ENCODE measurements around the gene VPS33A. TPM values are rescaled to one million over a fixed set of nuclear protein-coding genes. Genes with fewer than 3 reads are reported as not detected.

VPS33A gene
- total RNA-seq, 2 experiments from 2014 or later = 19.7 to 21.4 TPM

DNA sequence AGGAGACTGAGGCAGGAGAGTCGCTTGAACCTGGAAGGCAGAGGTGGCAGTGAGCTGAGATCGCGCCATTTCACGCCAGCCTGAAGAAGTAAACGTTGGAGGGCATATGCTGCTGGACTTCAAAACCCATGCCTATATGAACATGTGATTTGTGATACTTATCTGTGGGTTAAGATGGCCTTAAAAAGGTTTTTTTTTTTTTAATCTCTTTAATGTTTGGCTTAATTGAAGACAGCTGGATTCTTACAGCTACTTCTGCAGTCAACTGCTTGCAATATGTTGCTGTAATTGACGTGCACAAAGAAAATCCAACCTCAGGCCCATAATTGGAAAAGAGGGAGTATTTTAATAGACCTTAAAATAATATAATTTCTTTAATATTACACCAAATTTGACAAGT is 64.3 kb downstream of the VPS33A start:
- TF ChIP-seq, protein P1, sequence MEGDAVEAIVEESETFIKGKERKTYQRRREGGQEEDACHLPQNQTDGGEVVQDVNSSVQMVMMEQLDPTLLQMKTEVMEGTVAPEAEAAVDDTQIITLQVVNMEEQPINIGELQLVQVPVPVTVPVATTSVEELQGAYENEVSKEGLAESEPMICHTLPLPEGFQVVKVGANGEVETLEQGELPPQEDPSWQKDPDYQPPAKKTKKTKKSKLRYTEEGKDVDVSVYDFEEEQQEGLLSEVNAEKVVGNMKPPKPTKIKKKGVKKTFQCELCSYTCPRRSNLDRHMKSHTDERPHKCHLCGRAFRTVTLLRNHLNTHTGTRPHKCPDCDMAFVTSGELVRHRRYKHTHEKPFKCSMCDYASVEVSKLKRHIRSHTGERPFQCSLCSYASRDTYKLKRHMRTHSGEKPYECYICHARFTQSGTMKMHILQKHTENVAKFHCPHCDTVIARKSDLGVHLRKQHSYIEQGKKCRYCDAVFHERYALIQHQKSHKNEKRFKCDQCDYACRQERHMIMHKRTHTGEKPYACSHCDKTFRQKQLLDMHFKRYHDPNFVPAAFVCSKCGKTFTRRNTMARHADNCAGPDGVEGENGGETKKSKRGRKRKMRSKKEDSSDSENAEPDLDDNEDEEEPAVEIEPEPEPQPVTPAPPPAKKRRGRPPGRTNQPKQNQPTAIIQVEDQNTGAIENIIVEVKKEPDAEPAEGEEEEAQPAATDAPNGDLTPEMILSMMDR (IDR thresholded peaks at IDR 0.05) = no peak
- ChIA-PET POLR2A (interaction anchor here (0.6 kb wide), 1 partner anchor 50 kb away, joined by 3 read pairs; no protein-coding TSS in a partner anchor), CTCF (interaction anchor here (1.2 kb wide), 1 partner anchor 147 kb away, joined by 5 read pairs; no protein-coding TSS in a partner anchor)
- H3K36me3 Mint-ChIP-seq (ENCODE audit: low read depth) = peaks cover 4% of the 10 kb centered on the region
- H3K27ac Mint-ChIP-seq = no peak overlapping the region
- H3K9me3 Mint-ChIP-seq = no peaks in the 10 kb centered on the region
- H3K27me3 Mint-ChIP-seq = peaks cover 21% of the 10 kb centered on the region
- ATAC-seq (no peak), DNase-seq (no peak)
- intact Hi-C loops (cut with micrococcal nuclease) = no loop called here
- no peak overlapping the region for H3K4me3 Mint-ChIP-seq
- peaks cover 18% of the 10 kb centered on the region for H3K4me1 Mint-ChIP-seq (ENCODE audit: low read depth)

DNA sequence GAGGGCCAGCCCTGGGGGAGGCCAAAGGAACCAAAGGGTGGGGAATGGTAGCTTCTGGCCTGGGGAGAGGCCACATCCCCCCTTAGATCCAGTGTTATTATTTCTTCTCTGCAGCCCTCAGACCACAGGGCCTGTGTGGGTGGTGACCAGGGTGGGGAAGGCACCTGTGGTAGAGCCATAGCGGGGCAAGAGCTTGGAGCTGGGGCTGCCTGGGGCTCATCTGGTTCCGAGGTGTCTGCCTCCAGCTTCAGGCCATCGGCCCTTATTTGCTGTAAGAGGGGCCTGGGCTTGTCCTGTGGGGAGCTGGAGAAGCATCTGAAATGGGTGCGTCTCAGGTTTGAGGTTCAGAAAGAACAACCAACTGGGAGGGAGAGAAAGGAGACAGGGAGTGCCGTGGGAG is 64.9 kb downstream of the VPS33A start:
- H3K9me3 Mint-ChIP-seq = no peaks in the 10 kb centered on the region
- H3K4me3 Mint-ChIP-seq = no peak overlapping the region
- H3K27ac Mint-ChIP-seq = no peak overlapping the region
- H3K36me3 Mint-ChIP-seq (ENCODE audit: low read depth) = peaks cover under 1% of the 10 kb centered on the region
- CTCF ChIA-PET = interaction anchor here (1.2 kb wide), 1 partner anchor 147 kb away, joined by 5 read pairs; no protein-coding TSS in a partner anchor
- intact Hi-C loops (cut with micrococcal nuclease) = no loop called here
- peaks cover 24% of the 10 kb centered on the region for H3K27me3 Mint-ChIP-seq
- DNase-seq (no peak), ATAC-seq (no peak)
- POLR2A ChIA-PET = interaction anchor here (0.6 kb wide), 1 partner anchor 50 kb away, joined by 3 read pairs; no protein-coding TSS in a partner anchor
- H3K4me1 Mint-ChIP-seq (ENCODE audit: low read depth) = peaks cover 18% of the 10 kb centered on the region
- TF ChIP-seq, protein P1 (IDR thresholded peaks at IDR 0.05) = no peak

DNA sequence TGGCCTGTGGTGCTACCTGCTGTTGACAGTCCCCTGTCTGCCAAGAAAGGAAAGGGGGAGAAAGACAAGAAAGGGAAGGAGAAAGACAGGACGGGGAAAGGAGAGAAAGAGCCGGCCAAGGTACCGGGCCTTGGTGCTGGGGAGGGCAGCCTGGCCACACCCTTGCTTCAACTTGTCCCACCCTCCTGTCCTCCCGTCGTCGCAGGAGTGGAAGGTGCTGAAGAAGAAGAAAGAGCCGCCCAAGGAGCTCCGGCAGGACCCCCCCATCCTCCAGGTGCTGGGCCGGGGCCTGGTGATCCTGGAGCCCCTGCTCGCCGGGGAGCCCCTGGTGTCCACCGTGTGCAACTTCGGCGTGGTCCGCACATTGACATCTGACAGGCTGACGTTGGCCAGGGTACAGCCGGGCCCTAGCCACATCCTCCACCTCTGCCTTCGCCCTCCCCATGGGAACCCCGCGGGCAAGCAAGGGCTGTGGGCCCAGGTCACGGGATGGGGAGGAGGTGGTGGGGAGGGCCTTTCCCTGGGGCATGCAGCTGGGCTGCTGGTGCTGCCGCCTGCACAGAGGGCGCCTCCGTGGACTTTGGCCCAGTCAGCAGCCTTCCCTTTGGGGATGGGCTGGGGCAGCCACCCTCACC is 65.6 kb downstream of the VPS33A start:
- H3K27me3 Mint-ChIP-seq = peaks cover 24% of the 10 kb centered on the region
- POLR2A ChIA-PET = no interaction called here

DNA sequence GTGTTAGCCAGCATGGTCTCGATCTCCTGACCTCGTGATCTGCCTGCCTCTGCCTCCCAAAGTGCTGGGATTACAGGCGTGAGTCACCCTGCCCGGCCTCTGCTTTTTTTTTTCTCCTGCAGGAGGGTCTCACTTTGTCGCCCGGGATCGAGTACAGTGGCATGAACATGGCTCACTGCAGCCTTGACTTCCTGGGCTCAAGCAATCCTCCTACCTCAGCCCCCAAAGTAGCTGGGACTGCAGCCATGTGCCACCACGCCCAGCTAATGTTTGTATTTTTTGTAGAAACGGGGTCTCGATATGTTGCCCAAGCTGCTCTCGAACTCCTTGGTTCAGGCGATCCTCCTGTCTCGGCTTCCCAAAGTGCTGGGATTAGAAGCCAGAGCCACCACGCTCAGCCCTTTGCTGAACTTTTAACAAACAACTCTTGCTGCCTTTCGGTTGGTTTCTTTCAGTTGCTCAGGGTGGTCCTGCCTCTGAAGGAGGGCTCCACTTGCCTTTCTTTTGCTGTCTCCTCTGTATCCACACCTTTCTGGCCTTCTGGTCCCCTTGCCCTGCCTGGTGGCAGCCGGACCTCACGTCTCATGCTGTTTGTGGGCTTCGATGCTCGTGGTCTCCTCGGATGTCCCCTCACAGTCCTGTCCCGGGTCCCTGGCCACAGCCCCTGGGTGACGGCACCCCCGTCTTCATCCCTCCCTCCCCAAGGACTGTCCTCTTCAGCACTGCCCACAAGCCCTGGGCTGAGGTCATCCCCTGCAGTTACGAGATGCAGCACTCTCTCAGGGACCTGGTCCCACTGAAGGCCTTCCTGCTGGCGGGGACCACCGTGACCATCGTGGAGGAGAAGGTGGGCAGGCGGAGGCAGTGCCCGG is 66.6 kb downstream of the VPS33A start:
- peaks cover 17% of the 10 kb centered on the region for H3K27me3 Mint-ChIP-seq
- no peak for DNase-seq
- TF ChIP-seq, protein P1 (IDR thresholded peaks at IDR 0.05) = no peak
- H3K9me3 Mint-ChIP-seq = no peaks in the 10 kb centered on the region
- intact Hi-C loops (cut with micrococcal nuclease) = loop anchor here (10.0 kb wide), 1 partner anchor 145 kb away; no protein-coding TSS in a partner anchor
- CTCF ChIA-PET = no interaction called here
- peaks cover 14% of the 10 kb centered on the region for H3K4me1 Mint-ChIP-seq (ENCODE audit: low read depth)
- no peak for ATAC-seq
- H3K36me3 Mint-ChIP-seq (ENCODE audit: low read depth) = no peaks in the 10 kb centered on the region
- POLR2A ChIA-PET = no interaction called here
- H3K4me3 Mint-ChIP-seq = no peak overlapping the region
- no peak overlapping the region for H3K27ac Mint-ChIP-seq

More for the DNA sequence above, 65.6 kb downstream of the VPS33A start:
- ATAC-seq (no peak), DNase-seq (no peak)
- Mint-ChIP-seq H3K27ac (no peak overlapping the region), H3K4me3 (no peak overlapping the region), H3K9me3 (no peaks in the 10 kb centered on the region), H3K4me1 (ENCODE audit: low read depth) (peaks cover 18% of the 10 kb centered on the region), H3K36me3 (ENCODE audit: low read depth) (no peaks in the 10 kb centered on the region)
- intact Hi-C loops (cut with micrococcal nuclease) = no loop called here
- TF ChIP-seq, protein P1 (IDR thresholded peaks at IDR 0.05) = no peak
- CTCF ChIA-PET = no interaction called here

DNA sequence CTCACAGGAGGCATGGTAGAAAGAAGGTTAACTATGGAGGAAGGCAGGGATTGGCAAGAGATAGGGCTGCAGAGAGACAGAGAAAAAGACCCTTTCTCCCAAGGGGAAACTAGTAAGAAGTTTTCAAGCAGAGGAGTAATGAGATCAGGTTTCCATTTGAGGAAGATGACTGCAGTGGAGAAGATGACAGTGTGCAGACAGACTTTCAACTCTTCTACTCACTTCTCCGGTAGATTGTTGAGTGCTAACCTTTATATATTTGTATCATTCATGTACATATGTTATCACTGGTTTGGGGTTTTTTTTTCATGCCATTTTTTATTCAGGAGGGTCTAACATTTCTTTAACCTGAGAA is 68.7 kb downstream of the VPS33A start:
- CTCF ChIA-PET = no interaction called here
- Mint-ChIP-seq H3K27ac (peak overlapping the region; percentile 77), H3K4me1 (ENCODE audit: low read depth) (peaks cover 7% of the 10 kb centered on the region), H3K4me3 (no peak overlapping the region), H3K9me3 (no peaks in the 10 kb centered on the region), H3K36me3 (ENCODE audit: low read depth) (no peaks in the 10 kb centered on the region), H3K27me3 (peaks cover 13% of the 10 kb centered on the region)
- POLR2A ChIA-PET = no interaction called here
- intact Hi-C loops (cut with micrococcal nuclease) = loop anchor here (10.0 kb wide), 1 partner anchor 143 kb away; no protein-coding TSS in a partner anchor
- no peak for DNase-seq
- TF ChIP-seq, protein P1 (IDR thresholded peaks at IDR 0.05) = no peak
- peak; percentile 38 for ATAC-seq

Data from activated CD8-positive, alpha-beta T cell treated with anti-CD3 and anti-CD28 coated beads for 36 hours (primary cell).